A673 (cell line): ENCODE results near the gene AIF1. TPM values are rescaled to one million over a fixed set of nuclear protein-coding genes. Genes with fewer than 3 reads are reported as not detected.

Experiments used
- BruUV-seq: library from RNA; stranded (reverse); fragments of 400-500 nt; replicated peaks from 2 replicates; lab custom pipeline; 2021; lab: Mats Ljungman, UMichigan
- CTCF ChIA-PET: fragments of 300-600 bp; sonication (Branson Sonifier 250); formaldehyde crosslinking; loops from one replicate; lab custom pipeline; 2022; ENCODE audit warnings: antibody characterized with exemption; lab: Charles Lee
- POLR2A ChIA-PET: fragments of 300-600 bp; sonication (Branson Sonifier 250); formaldehyde crosslinking; loops from one replicate; lab custom pipeline; 2022; ENCODE audit warnings: antibody characterized with exemption; ENCODE audit not compliant: low non-redundant PET; lab: Charles Lee
- DNase-seq: peaks from one replicate; pipeline ENCODE4 v3.0.0-alpha.2; 2015; ENCODE audit warnings: low spot score
- H3K27ac ChIP-seq: fragments of 200-600 bp; sonication (generic); 2 replicates; pipeline ENCODE4 v1.5.1; 2016; ENCODE audit warnings: mixed run types, low read depth, mild to moderate bottlenecking, mixed read lengths, antibody characterized with exemption, low read length; ENCODE audit not compliant: poor library complexity, severe bottlenecking
- H3K27me3 ChIP-seq: fragments of 200-600 bp; sonication (generic); replicated peaks from 2 replicates; pipeline ENCODE4 v1.6.1; 2017; ENCODE audit warnings: mixed run types, low read depth, mild to moderate bottlenecking, mixed read lengths, antibody characterized with exemption, low read length; ENCODE audit not compliant: insufficient read depth, poor library complexity
- H3K36me3 ChIP-seq: fragments of 200-600 bp; sonication (generic); 2 replicates; pipeline ENCODE4 v1.6.1; 2016; ENCODE audit warnings: mixed run types, mild to moderate bottlenecking, mixed read lengths, antibody characterized with exemption, low read length; ENCODE audit not compliant: insufficient read depth, poor library complexity, severe bottlenecking
- H3K4me1 ChIP-seq: fragments of 200-600 bp; sonication (generic); 2 replicates; pipeline ENCODE4 v1.6.1; 2017; ENCODE audit warnings: mixed run types, mild to moderate bottlenecking, mixed read lengths, antibody characterized with exemption, low read length; ENCODE audit not compliant: insufficient read depth, poor library complexity, severe bottlenecking
- H3K4me3 ChIP-seq: fragments of 200-600 bp; sonication (generic); 2 replicates; pipeline ENCODE4 v1.5.1; 2016; ENCODE audit warnings: low read depth, mixed run types, mild to moderate bottlenecking, mixed read lengths, low read length; ENCODE audit not compliant: poor library complexity, severe bottlenecking
- H3K9me3 ChIP-seq: fragments of 200-600 bp; sonication (generic); 2 replicates; pipeline ENCODE4 v1.6.1; 2016; ENCODE audit warnings: mixed run types, low read depth, mild to moderate bottlenecking, mixed read lengths, antibody characterized with exemption, low read length; ENCODE audit not compliant: poor library complexity, severe bottlenecking
- CTCF ChIP-seq: fragments of 300-800, 200-600 bp; sonication (generic); conservative IDR thresholded peaks from 2 replicates; pipeline ENCODE4 v1.5.1; 2017; ENCODE audit warnings: low read depth, mild to moderate bottlenecking, antibody characterized with exemption, low read length, moderate library complexity, mixed read lengths
- EZH2 ChIP-seq: fragments of 200-600 bp; sonication (generic); IDR thresholded peaks from 2 replicates; pipeline ENCODE4 v1.6.1; 2017; ENCODE audit warnings: borderline replicate concordance, low read depth, mild to moderate bottlenecking, mixed read lengths, antibody characterized with exemption, low read length; ENCODE audit not compliant: poor library complexity, severe bottlenecking
- intact Hi-C: fragments of 100-400 bp; cut with micrococcal nuclease; formaldehyde crosslinking; loops from one replicate; pipeline ENCODE4 v1.10.0; 2022; ENCODE audit not compliant: unreplicated experiment
- total RNA-seq: library from RNA; stranded (reverse); gene quantifications from 2 replicates; pipeline ENCODE4 v1.2.3, GENCODE V29; 2021

AIF1 gene
- total RNA-seq, 1 experiment from 2014 or later = 0.64 TPM

- TF ChIP-seq EZH2 = no peak
- TF ChIP-seq CTCF = no peak
- no peak overlapping the region for H3K4me3 ChIP-seq
- ChIA-PET CTCF (no interaction called here), POLR2A (no interaction called here)
- H3K27me3 ChIP-seq = no peaks in the 10 kb centered on the region
- H3K4me1 ChIP-seq = peaks cover 5% of the 10 kb centered on the region
- no peaks in the 10 kb centered on the region for H3K36me3 ChIP-seq
- intact Hi-C loops = no loop called here
- DNase-seq = no peak
- no peak overlapping the region for H3K27ac ChIP-seq
- no peaks in the 10 kb centered on the region for H3K9me3 ChIP-seq
- no TSS peak for BruUV-seq
Measured at GRCh38 chr6:31576897-31577578, 38.0 kb upstream of the AIF1 start.

- Histone ChIP-seq H3K27ac (no peak overlapping the region), H3K4me1 (peaks cover 5% of the 10 kb centered on the region), H3K27me3 (no peaks in the 10 kb centered on the region), H3K9me3 (no peaks in the 10 kb centered on the region), H3K36me3 (no peaks in the 10 kb centered on the region), H3K4me3 (no peak overlapping the region)
- intact Hi-C loops = no loop called here
- no peak for DNase-seq
- ChIA-PET POLR2A (no interaction called here), CTCF (no interaction called here)
- no TSS peak for BruUV-seq
- TF ChIP-seq CTCF (no peak), EZH2 (no peak)
Measured at GRCh38 chr6:31577579-31577966, 37.5 kb upstream of the AIF1 start.

- intact Hi-C loops = no loop called here
- Histone ChIP-seq H3K4me3 (no peak overlapping the region), H3K4me1 (peaks cover 5% of the 10 kb centered on the region), H3K27me3 (no peaks in the 10 kb centered on the region), H3K36me3 (no peaks in the 10 kb centered on the region), H3K9me3 (no peaks in the 10 kb centered on the region), H3K27ac (no peak overlapping the region)
- ChIA-PET POLR2A (interaction anchor here (0.6 kb wide), 1 partner anchor 21 kb away, joined by 8 read pairs; no protein-coding TSS in a partner anchor), CTCF (no interaction called here)
- DNase-seq = no peak
- BruUV-seq = no TSS peak
- no peak for TF ChIP-seq CTCF
- TF ChIP-seq EZH2 = no peak
Measured at GRCh38 chr6:31578184-31579118, 36.6 kb upstream of the AIF1 start.
